K562 (cell line): ENCODE measurements around the gene ATP13A2. TPM values are rescaled to one million over a fixed set of nuclear protein-coding genes. Genes with fewer than 3 reads are reported as not detected.

Experiments used
- BRD9 ChIP-seq: fragments of 450-650 bp; IDR thresholded peaks from 2 replicates; pipeline ENCODE4 v1.6.1; 2018; ENCODE audit warnings: low read depth; ENCODE audit not compliant: partially characterized antibody
- CBFA2T2 ChIP-seq: fragments of 450-650 bp; conservative IDR thresholded peaks from 2 replicates; pipeline ENCODE4 v1.6.1; 2017; ENCODE audit warnings: mild to moderate bottlenecking
- E2F5 ChIP-seq: sonication (generic); formaldehyde crosslinking; IDR thresholded peaks from 2 replicates; pipeline ENCODE4 v1.8.0; 2022; ENCODE audit warnings: mild to moderate bottlenecking, missing genetic modification reagents
- L3MBTL2 ChIP-seq: fragments of 450-650 bp; IDR thresholded peaks from 2 replicates; pipeline ENCODE4 v1.6.1; 2016; ENCODE audit warnings: mild to moderate bottlenecking, moderate library complexity
- MCM7 ChIP-seq, 2 experiments: fragments of 450-650 bp; IDR thresholded peaks; 2 replicates each; pipeline ENCODE4 v1.6.1; 2016 to 2018
- MIER1 ChIP-seq: fragments of 450-650 bp; IDR thresholded peaks from 2 replicates; pipeline ENCODE4 v1.6.1; 2016; ENCODE audit warnings: antibody characterized with exemption, mild to moderate bottlenecking, low read depth
- MYC ChIP-seq, 2 experiments: fragments of 250-450 bp in 1 of 2; sonication (Bioruptor Pico) in 1 of 2; IDR thresholded peaks; 2 replicates each; pipeline versions ENCODE4 v1.5.1 to v1.6.1; 2012 to 2021; ENCODE audit warnings: low read depth in 2 of 2, borderline replicate concordance in 1 of 2, improper control_type of control experiment in 1 of 2, low read length in 1 of 2, mild to moderate bottlenecking in 1 of 2, moderate library complexity in 1 of 2
- NFATC3 ChIP-seq: fragments of 450-650 bp; IDR thresholded peaks from 2 replicates; pipeline ENCODE4 v1.6.1; 2017; ENCODE audit warnings: mild to moderate bottlenecking
- NONO ChIP-seq, 2 experiments: fragments of 200-400 bp in 1 of 2; fragments of 450-650 bp in 1 of 2; formaldehyde crosslinking in 1 of 2; IDR thresholded peaks; 2 replicates each; pipeline ENCODE4 v1.6.1; 2017; ENCODE audit warnings: low read depth in 2 of 2, mild to moderate bottlenecking in 2 of 2, moderate library complexity in 2 of 2, low read length in 1 of 2
- PTBP1 ChIP-seq: fragments of 200-400 bp; formaldehyde crosslinking; IDR thresholded peaks from 2 replicates; pipeline ENCODE4 v1.6.1; 2017; ENCODE audit warnings: low read depth, low read length
- RBM14 ChIP-seq: fragments of 200-400 bp; formaldehyde crosslinking; IDR thresholded peaks from 2 replicates; pipeline ENCODE4 v1.6.1; 2018; ENCODE audit warnings: low read depth, mild to moderate bottlenecking, low read length, moderate library complexity, borderline replicate concordance; ENCODE audit not compliant: insufficient read depth
- RCOR1 ChIP-seq, 2 experiments: IDR thresholded peaks; 2 replicates each; pipeline ENCODE4 v1.6.1; 2012; ENCODE audit warnings: low read depth in 2 of 2, low read length in 2 of 2, borderline replicate concordance in 1 of 2, improper control_type of control experiment in 1 of 2
- SMAD4 ChIP-seq: fragments of 250-450 bp; sonication (Bioruptor Pico); conservative IDR thresholded peaks from 2 replicates; pipeline ENCODE4 v1.8.0; 2021; ENCODE audit warnings: inconsistent platforms, mild to moderate bottlenecking, moderate library complexity
- TBP ChIP-seq: optimal IDR thresholded peaks from 2 replicates; pipeline ENCODE3; 2011; ENCODE audit warnings: low read depth, low read length, improper control_type of control experiment
- TEAD1 ChIP-seq, 2 experiments: fragments of 450-650 bp in 1 of 2; sonication (generic) in 1 of 2; formaldehyde crosslinking; IDR thresholded peaks; 2 replicates each; pipeline versions ENCODE4 v1.4.0 to v1.8.0; 2020 to 2022; ENCODE audit warnings: mild to moderate bottlenecking in 2 of 2, missing genetic modification reagents in 1 of 2
- TGIF2 ChIP-seq: sonication (generic); formaldehyde crosslinking; IDR thresholded peaks from 2 replicates; pipeline ENCODE4 v1.8.1; 2022; ENCODE audit warnings: mild to moderate bottlenecking, missing genetic modification reagents, moderate library complexity
- ZBED1 ChIP-seq: IDR thresholded peaks from 2 replicates; pipeline ENCODE4 v1.6.1; 2014
- ZNF23 ChIP-seq: fragments of 250-450 bp; sonication (Bioruptor Pico); IDR thresholded peaks from 2 replicates; pipeline ENCODE4 v1.4.0; 2020; ENCODE audit warnings: mild to moderate bottlenecking
- polyA plus RNA-seq, 8 experiments: library from polyadenylated mRNA; depleted of rRNA in 4 of 8; stranded (reverse) in 5 of 8; unstranded in 3 of 8; fragments of >200 nt; fragmentation: Nextera tagmentation in 2 of 8; fragmentation: Illumina TruSeq in 1 of 8; extraction: Ambion mirVana in 2 of 8; extraction: Trizol in 1 of 8; gene quantifications; 2 replicates each; pipeline versions ENCODE4 v1.2.1 to v1.2.3, GENCODE V29; 2011 to 2014; ENCODE audit warnings: inconsistent platforms in 1 of 8, missing spikeins in 1 of 8
- total RNA-seq, 7 experiments: library from RNA; depleted of rRNA in 6 of 7; stranded (reverse); fragments of >200 nt in 6 of 7; fragmentation: Illumina TruSeq in 2 of 7; extraction: Trizol in 2 of 7; gene quantifications; 2 replicates each; pipeline versions ENCODE4 v1.2.1 to v1.2.3, GENCODE V29; 2011 to 2021; ENCODE audit warnings: low replicate concordance in 1 of 7
- TF ChIP-seq, protein P1 (sequence below): sonication (generic); formaldehyde crosslinking; IDR thresholded peaks from 2 replicates; pipeline ENCODE4 v1.8.0; 2022; ENCODE audit warnings: mild to moderate bottlenecking, low read depth, missing genetic modification reagents
- TF ChIP-seq, protein P2 (sequence below): fragments of 250-450 bp; sonication (Bioruptor Pico); IDR thresholded peaks from 2 replicates; pipeline ENCODE4 v1.4.0; 2020; ENCODE audit warnings: mild to moderate bottlenecking

Gene ATP13A2
- total and polyA plus RNA-seq, 9 of the 15 experiments (the other 6 are each of a cell fraction or from before 2014, with no cell fraction given), result 0.36 to 56.3 (median 16.3) TPM

- no peak for TF ChIP-seq MCM7 (IDR thresholded peaks at IDR 0.05)
- no peak for TF ChIP-seq TGIF2 (CRISPR knock-in tag)
- TF ChIP-seq NONO (IDR thresholded peaks at IDR 0.05; ENCODE audit: low read depth in 2 of 2, low read length in 1 of 2), result no peak
- TF ChIP-seq, protein P1, sequence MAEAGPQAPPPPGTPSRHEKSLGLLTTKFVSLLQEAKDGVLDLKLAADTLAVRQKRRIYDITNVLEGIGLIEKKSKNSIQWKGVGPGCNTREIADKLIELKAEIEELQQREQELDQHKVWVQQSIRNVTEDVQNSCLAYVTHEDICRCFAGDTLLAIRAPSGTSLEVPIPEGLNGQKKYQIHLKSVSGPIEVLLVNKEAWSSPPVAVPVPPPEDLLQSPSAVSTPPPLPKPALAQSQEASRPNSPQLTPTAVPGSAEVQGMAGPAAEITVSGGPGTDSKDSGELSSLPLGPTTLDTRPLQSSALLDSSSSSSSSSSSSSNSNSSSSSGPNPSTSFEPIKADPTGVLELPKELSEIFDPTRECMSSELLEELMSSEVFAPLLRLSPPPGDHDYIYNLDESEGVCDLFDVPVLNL (CRISPR knock-in tag), result no peak
- TF ChIP-seq ZBED1, result no peak
- TF ChIP-seq SMAD4, result peak; percentile 49
- TF ChIP-seq MIER1, result no peak
- TF ChIP-seq ZNF23 (CRISPR knock-in tag), result no peak
- peak; percentile 32 for TF ChIP-seq TBP
- TF ChIP-seq E2F5 (CRISPR knock-in tag), result no peak
- TF ChIP-seq CBFA2T2, result peak; percentile 69
- TF ChIP-seq RCOR1 (IDR thresholded peaks at IDR 0.05; ENCODE audit: borderline replicate concordance in 1 of 2, low read depth in 2 of 2, low read length in 2 of 2), result 0 out of 4 replicates have a peak, but pooled peaks of 1 of the 2 experiments have one; percentile 28
- TF ChIP-seq RBM14, result no peak
- TF ChIP-seq, protein P2, sequence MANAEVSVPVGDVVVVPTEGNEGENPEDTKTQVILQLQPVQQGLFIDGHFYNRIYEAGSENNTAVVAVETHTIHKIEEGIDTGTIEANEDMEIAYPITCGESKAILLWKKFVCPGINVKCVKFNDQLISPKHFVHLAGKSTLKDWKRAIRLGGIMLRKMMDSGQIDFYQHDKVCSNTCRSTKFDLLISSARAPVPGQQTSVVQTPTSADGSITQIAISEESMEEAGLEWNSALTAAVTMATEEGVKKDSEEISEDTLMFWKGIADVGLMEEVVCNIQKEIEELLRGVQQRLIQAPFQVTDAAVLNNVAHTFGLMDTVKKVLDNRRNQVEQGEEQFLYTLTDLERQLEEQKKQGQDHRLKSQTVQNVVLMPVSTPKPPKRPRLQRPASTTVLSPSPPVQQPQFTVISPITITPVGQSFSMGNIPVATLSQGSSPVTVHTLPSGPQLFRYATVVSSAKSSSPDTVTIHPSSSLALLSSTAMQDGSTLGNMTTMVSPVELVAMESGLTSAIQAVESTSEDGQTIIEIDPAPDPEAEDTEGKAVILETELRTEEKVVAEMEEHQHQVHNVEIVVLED (CRISPR knock-in tag), result no peak
- no peak for TF ChIP-seq PTBP1
- 0 out of 2 replicates have a peak, but pooled peaks have one; percentile 49 for TF ChIP-seq L3MBTL2
- no peak for TF ChIP-seq NFATC3
- TF ChIP-seq BRD9, result no peak
- TF ChIP-seq MYC (IDR thresholded peaks at IDR 0.05; ENCODE audit: low read depth, low read length), result peak; percentile 32; the same call in 1 of the 2 replicates
- TF ChIP-seq MYC (CRISPR knock-in tag; IDR thresholded peaks at IDR 0.05; ENCODE audit: borderline replicate concordance, low read depth), result no peak
- no peak for TF ChIP-seq TEAD1 (CRISPR knock-in tag; IDR thresholded peaks at IDR 0.05)
Measured at GRCh38 chr1:17013491-17014320, 2.0 kb upstream of the ATP13A2 start (continued).
